Epithelial cell of prostate (primary cell): ENCODE results near the gene SEC62.

Experiments
- DNase-seq: peaks from one replicate; pipeline ENCODE4 v3.0.0-alpha.2; 2011; ENCODE audit warnings: low read depth, low spot score
- H3K27ac ChIP-seq: fragments of 450-650 bp; 2 replicates; pipeline ENCODE4 v1.5.1; 2017; ENCODE audit warnings: mild to moderate bottlenecking

Gene SEC62, protein sequence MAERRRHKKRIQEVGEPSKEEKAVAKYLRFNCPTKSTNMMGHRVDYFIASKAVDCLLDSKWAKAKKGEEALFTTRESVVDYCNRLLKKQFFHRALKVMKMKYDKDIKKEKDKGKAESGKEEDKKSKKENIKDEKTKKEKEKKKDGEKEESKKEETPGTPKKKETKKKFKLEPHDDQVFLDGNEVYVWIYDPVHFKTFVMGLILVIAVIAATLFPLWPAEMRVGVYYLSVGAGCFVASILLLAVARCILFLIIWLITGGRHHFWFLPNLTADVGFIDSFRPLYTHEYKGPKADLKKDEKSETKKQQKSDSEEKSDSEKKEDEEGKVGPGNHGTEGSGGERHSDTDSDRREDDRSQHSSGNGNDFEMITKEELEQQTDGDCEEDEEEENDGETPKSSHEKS

DNA sequence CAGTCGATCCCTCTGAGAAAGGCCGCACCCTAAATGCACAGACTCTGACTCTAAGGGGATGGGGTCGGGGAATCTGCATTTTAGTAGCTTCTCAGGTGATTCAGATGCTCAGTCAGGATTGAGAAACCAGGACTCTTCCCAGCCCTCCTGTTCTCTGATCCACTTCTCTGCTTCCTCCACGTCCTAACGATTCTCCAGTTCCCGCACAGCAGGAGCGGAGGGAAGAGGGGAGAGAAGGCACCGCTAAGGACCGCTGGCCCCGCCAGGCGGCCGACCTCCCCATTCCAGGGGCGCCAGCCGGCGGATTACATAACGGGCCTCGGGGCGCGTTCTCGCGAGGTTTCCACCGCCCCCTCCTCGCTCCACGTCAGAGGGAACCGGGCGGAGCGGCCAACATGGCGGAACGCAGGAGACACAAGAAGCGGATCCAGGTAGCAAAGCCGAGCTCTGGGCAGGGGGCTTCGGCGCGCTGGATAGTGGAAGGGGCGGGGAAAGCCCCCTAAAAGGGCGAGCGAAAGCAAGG lies at the start of gene SEC62:
SEC62 (plus strand) TSS at position 380 of the 523 bp plus-strand sequence; CDS start at position 396, 16 bp downstream.
- H3K27ac ChIP-seq = peak within 1 kb of the TSS; percentile 59
- peak; percentile 40 for DNase-seq

DNA sequence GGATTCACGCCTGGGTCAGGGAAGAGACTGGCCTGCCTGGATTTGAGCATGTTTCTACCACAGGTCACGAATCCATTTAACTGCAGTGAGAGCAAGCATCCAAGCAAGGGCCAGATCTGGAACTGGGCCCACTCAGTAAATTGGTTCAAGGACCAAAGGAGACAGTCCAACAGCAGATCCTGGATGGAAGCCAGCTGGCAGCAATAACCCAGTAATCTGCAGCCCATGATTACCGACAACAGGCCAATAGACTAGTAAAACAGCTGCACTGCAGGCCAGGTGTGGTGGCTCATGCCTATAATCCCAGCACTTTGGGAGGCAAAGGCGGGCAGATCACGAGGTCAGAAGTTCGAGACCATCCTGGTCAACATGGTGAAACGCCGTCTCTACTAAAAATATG lies 43.4 kb upstream of the SEC62 start:
- DNase-seq = no peak

DNA sequence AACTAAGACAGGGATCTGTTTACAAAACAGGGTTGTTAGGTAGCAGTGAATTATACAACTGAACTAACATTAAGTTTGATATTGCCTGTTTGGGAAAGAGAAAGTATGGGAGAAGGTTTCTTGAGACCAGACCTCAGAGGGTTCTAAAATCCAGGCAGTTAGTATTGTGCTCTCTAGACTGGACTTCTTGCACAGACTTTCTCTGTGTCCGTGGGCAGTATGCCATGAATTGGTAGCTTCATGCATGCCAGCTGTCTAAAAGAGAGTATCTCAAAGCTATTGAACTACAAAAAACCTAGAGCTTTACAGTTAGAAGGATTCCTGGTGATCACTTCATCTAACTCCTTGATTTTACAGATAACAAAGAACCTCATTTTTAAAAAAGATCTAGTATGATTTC lies 42.8 kb upstream of the SEC62 start:
- DNase-seq = no peak
- no peak overlapping the region for H3K27ac ChIP-seq

More for the DNA sequence above, 43.4 kb upstream of the SEC62 start:
- no peak overlapping the region for H3K27ac ChIP-seq

DNA sequence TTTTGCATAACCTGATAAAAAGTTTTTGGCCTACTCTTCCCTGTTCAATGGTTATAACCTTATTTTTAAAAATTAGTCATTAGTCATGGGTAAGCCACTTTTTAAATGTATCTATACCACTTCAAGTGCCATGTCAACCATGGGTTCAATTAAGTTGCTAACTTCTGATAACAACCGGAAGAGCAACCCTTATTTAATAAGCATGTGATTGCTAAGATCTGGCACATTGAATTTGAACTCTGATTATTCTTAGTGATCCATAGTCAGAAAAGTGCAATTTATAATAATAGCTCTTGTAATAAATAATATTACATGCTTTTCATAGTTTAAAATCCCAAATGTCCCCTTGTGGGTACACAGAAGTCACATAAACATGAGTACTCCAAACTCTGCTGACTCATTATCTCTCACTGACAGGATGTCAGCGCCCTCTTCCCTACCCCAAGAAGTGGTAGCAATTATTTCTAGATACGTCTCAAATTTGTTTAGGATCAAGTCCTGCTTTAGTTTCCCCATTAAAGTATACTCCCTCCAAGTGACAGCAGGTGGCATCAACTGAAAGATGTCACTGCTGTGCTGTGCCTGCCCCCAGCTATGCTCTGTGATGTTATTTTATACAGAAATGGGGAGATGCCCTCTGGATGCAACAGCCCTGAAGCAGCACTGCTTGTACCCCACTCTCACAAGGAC lies 36.6 kb upstream of the SEC62 start:
- no peak overlapping the region for H3K27ac ChIP-seq
- DNase-seq = no peak

DNA sequence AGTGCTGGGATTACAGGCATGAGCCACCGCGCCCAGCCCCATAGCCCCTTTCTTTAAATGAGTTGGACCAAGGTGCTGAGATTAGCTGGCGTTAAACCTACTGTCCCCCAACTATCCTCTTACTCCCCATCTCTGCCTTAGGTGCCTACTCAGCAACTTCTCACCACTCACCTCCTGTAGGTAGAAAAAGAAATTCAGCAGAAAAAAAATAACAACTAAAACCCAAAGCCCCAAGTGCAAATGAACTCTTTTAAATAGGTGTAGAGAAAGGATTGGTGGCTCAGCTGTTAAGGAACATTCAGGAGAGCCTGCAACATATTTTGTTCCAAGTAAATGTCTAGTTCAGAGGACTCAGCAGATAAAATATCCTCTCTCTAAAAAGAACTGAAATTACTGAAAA lies 35.8 kb upstream of the SEC62 start:
- no peak overlapping the region for H3K27ac ChIP-seq

DNA sequence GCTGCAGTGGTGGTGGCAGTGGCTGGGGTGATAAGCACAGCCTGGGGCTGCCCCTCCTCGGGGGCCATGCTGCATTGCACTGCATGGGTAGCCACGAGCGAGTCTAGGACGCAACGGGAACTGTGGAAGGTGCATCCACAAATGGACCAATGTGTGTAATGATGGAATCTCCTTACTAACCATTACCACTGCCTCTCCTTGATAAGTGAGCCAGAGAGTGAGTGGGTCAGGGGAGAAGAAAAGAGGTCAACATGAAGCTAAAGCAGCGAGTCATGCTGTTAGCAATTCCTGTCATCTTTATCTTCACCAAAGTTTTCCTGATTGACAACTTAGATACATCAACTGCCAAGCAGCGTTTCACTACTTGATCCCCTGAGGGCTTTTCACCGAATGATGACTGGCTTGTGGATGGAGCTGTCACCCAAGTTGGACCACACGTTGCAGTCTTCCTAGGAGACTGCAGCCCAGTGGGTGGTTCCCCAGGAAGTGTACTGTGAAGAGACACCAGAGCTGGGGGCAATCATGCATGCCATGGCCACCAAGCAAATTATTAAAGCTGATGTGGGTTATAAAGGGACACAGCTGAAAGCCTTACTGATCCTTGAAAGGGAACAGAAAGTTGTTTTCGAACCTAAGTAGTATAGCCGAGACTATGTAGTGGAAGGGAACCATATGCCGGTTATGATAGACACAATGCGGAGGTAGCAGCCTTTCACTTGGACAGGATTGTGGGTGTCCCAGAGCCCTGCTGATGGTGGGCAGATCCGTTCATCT lies 34.7 kb upstream of the SEC62 start:
- no peak overlapping the region for H3K27ac ChIP-seq

More for the DNA sequence above, 35.8 kb upstream of the SEC62 start:
- DNase-seq = no peak

DNA sequence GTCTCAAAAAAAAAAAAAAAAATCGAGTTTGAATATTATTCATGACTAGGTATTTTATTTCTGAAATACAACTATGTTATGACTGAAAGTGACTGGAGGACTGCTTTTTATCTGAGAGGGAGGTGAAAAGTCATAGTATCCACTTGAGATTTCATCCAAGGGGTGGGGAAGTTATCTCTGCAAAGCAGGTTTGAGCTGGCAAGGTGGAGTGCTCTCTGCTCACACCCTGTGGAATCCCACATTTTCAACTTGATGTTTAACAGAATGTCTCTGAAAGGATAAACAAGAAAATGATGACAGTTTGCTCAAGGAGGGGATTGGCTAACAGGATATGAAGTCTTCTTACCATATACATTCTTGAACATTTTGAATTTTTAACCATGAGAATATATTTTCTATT lies 27.3 kb upstream of the SEC62 start:
- H3K27ac ChIP-seq = no peak overlapping the region
- DNase-seq = no peak

More for the DNA sequence above, 34.7 kb upstream of the SEC62 start:
- DNase-seq = no peak

DNA sequence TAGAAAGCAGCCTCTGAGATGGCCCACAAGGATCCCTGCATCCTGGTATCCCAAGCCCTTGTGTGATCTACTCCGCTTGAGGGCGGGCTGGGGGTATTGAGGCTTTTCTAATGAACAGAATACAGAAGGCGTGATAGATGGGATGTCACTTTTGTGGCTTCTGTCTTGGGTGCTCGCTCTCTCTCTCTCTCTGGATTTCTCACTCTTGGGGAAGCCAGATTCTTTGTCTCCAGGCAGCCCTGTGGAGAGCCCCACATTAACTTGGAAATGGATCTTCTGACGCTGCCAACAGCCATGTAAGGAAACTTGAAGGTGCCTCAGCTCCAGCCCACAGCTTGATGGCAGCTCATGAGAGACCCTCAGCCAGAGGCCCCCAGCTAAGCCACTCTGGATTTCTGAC lies 26.9 kb upstream of the SEC62 start:
- no peak overlapping the region for H3K27ac ChIP-seq
- no peak for DNase-seq

DNA sequence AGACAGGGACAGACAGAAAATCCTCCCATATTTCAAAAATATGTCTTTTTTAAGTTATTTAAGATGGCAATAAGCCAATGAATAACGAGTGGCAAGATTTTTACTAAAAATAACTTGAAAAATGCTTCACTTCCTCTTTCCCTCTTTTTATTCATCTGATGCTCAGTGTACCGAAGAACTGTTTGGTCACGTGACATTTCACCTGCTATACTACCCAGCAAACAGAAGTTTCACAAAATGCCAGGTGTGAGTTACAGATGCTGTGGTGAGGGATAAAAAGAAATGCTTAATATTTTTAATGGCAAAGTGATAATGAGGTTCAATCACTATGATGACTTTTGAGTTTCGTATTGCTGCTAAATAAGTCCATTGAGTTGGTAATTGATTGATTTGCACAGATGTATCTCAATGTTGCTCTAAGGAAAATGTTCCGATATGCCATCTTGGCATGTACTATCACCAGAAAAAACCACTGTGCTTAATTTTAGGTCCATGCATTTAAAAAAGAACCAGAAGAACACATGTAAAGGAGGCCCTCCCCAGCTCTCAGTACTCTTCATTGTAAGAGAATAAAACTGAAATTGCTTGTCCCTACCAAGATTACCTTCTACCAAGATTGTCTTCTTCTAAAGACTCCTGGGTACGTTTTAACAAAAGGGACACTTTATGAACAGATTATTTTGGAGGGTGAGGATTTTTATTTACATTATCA lies 26.0 kb upstream of the SEC62 start:
- H3K27ac ChIP-seq = no peak overlapping the region
- DNase-seq = no peak

DNA sequence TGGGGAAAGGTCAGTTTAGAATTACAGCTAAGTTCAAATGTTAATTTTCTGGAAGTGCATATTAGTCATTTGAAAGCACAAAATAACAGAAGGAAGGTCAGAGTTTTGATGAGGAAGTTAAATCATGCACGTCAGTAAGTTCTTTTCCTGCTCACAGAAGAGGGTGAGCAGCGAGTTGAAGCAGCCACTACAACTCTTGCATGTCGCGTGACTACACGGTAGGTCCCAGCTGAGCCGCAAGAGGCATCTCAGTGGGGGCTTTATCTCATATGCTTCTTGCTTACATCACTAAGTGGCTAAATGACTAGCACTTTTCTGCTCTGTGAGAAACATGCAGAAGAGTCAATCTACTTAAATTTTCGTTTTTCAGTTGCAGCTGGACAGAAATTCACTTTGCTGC lies 21.3 kb upstream of the SEC62 start:
- no peak overlapping the region for H3K27ac ChIP-seq
- no peak for DNase-seq

DNA sequence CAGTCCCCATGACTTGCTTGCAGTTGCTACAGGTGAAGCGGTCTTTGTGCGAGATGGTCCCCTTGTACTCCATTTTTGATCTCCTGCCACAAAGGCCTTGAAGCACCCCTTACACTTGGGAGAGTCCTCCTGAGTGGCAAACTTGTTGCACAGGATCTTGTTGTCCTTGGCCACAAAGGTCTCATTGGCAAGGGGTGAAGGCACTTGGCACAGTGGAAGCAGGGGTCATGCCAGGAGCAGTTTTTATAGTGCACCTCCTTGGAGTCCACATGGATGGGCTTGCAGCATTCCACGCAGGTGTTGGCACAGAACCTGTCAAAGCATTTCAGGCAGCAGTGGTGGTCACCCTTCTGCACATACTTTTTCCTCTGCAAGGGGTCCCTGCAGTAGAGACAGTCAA lies 20.3 kb upstream of the SEC62 start:
- DNase-seq = no peak
- H3K27ac ChIP-seq = no peak overlapping the region

DNA sequence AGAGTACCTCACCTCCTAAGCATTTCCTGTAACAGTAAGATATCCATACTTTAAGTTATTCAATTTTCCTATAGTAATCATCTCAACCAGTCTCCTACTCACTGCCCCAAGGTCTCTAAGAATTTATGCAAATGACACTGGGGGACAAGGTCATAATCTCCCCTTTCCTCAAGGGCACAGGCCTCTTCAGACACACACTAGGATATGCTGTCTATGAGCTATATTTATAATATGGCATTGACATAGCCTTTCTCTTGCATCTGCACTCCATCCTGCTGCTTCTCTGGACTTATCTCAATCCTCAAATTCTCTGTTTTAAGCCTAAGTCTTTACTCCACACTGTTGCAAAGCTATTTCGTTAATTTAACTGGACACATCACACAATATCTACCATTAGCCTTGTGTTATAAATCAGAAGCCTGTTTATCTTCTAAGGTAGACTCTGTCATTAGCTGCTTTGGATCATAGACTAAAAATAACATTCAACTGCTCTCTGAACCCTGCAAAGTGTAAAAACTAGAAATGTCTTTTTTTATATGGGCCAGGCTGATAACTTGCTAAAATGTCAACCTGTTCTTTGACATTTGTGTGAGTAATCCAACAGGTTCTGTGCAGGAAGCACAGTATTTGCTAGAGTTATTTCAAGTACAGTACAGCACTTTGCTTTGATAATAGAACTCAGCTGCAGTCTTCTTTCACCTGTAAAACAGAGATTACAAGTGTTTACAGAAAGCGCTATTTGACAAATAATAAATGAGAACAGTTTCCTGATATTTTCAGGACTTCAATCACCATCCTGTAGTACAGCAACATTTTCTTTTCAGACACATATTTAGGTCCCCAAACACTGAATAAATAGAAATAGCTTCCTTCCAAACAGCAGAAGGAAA lies 17.8 kb upstream of the SEC62 start:
- H3K27ac ChIP-seq = no peak overlapping the region
- DNase-seq = no peak

DNA sequence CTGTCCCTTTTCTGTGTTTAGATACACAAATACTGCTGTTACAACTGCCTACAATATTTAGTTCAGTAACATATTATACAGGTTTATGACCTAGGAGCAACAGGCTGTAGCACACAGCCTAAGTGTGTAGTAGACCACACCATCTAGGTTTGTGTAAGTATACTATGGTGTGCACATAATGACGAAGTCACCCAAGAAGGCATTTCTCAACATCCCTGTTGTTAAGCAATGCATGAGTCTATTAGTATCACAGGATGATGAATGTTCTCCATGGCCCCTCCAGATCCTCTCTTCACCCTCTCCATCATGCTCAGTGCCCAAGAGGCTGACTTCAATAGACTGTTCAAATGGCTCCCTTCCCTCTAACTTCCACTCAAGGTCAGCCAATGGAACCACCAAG lies 14.6 kb upstream of the SEC62 start:
- H3K27ac ChIP-seq = no peak overlapping the region

DNA sequence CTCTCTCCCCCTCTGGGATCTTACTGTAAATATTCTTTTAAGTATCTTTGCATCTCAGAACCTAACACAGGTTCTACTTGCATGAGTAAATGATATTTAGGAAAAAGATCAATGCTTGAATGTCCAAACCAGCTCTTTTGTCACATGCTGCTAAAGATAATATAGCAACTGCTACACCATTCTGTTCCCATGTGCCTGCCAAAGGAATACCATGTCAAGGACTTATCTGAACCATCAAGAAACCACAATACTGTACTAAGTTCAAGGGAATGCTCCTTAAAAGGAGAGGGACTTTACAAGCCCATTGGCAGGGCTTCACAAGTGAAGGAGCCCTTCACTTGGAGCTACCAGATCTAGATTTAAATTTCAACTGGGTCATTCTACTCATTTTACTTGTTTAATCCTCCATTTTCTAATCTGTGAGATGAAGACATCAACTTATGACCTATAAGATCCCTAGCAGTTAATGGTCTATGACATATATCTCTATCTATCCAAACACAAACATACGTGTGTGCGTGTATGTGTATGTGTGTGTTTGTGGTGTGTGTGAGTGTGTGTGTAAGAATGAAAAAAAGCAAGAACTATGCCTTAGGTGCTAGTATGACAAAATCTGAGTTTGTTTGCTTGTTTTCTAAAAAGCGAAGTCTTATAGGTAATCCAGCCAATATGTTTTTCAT lies 13.0 kb upstream of the SEC62 start:
- no peak overlapping the region for H3K27ac ChIP-seq
- no peak for DNase-seq

More for the DNA sequence above, 14.6 kb upstream of the SEC62 start:
- DNase-seq = no peak

DNA sequence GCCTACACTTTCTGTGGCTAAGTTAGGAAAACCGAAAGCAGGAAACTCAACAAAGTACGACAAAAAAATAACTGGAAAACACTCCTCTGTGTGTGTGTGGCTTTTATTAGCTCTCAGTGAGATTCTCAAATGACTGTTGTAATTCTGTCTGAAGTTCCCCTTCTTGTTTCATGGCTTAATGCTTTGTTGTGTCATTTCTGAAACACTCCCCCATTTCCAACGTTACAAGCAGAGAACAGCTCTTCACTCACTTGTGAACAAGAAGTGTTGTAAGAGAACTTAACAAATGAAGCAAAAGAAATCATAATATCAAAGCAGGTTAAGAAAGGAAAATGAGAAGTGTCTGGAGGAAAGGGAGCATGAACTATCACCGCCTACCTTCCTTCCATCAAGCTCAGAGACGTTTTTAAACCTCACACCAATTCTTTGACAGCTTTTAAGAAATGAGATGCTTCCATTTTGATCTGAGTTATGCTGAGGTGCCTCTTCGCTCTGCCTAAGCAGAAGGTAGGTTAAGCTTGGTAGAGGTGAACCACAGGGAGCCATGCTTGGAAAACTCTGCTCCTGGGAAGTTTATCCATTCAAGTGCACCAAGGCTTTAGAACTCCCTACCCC lies 12.4 kb upstream of the SEC62 start:
- no peak overlapping the region for H3K27ac ChIP-seq
- no peak for DNase-seq

DNA sequence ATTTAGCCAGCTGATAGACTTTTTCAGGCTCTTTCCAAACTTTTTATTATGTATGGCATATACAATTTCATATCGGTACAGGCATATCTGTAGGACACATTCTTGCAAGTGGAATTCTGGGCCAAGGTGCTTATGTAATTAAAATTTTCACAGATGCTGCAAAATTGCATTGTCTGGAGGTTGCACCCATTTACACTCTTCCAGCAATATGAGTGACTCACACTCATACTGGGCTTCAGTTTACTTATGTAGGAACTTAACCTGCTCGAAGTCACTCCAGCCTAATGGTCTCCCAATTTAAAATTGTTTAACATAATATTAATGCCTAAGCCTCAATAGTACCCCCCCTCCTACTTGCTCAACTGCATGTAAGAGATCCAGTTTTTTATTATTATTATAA lies 11.2 kb upstream of the SEC62 start:
- no peak for DNase-seq
- H3K27ac ChIP-seq = no peak overlapping the region

DNA sequence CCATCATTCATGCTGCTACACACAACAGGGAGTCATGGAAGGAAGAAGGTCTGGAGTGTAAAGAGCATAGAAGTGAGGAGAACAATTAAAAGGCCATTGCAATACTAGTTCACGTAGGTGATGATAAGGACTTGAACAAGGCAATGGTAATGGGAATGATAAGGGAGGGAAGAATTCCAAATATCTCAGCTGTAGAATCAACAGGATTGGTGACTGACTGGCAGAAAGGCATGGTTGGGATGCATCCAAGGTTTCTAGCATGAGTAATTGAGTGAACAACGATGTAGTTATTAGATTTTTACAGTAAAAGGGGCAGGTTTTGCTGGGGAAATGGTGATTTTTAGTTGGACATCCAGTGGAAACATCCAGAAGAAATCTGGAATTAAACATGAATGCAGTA lies 2.4 kb upstream of the SEC62 start:
- no peak for DNase-seq
- H3K27ac ChIP-seq = no peak overlapping the region
